Inflammatory macrophage treated with lipopolysaccharide for 1 hour (primary cell): ENCODE results near the gene KRTAP12-1.

Experiments
- DNase-seq, 2 donors: peaks; one replicate each; pipeline ENCODE4 v3.0.0-alpha.2; 2020 to 2022

The KRTAP12-1 gene

DNA sequence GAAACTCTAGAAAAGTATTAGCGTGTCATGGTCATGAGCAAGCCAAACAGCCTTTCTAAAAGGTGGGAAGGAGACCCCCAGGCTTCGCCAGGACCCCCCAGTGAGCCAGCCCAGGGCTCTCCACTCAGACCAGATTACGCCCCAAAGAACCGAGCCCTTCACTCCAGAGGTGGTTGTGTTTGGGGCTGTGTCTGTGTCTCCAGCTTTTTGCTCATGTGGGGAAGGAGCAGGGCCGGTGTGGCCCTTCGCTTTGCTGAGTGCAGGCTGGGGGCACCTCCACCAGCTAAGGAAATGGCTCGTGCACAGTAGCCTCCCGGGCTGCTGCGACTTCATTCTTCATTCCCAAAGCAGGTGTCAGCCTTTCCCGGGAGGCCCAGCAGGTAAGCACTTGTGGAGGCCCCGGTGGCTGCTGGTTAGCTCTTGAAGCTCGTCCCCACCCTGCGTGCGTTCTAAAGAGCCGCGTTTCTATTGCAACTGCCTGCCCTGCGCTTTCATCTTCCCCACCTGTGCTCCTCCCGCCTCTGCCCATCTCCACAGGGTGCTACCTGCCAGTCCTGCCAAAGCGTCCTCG, 28.9 kb upstream of the KRTAP12-1 start:
- no peak for DNase-seq

DNA sequence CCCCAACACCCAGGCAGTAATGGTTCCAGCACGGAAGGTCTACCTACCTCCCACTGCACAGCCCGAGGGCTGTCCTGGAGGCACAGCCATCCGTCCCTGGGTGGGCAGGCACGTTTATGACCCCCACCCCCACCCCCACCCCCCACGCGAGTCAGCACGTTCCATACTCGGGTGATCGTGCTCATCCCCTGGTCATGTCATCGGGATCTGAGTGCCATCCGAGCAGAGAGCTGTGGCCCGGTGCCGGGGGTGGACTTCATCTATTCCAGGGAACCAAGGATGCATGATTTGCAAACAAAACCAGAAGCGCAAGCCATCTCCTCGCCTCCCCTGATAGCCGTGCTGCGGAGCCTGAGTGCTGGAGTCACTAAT, 28.3 kb upstream of the KRTAP12-1 start:
- no peak for DNase-seq

DNA sequence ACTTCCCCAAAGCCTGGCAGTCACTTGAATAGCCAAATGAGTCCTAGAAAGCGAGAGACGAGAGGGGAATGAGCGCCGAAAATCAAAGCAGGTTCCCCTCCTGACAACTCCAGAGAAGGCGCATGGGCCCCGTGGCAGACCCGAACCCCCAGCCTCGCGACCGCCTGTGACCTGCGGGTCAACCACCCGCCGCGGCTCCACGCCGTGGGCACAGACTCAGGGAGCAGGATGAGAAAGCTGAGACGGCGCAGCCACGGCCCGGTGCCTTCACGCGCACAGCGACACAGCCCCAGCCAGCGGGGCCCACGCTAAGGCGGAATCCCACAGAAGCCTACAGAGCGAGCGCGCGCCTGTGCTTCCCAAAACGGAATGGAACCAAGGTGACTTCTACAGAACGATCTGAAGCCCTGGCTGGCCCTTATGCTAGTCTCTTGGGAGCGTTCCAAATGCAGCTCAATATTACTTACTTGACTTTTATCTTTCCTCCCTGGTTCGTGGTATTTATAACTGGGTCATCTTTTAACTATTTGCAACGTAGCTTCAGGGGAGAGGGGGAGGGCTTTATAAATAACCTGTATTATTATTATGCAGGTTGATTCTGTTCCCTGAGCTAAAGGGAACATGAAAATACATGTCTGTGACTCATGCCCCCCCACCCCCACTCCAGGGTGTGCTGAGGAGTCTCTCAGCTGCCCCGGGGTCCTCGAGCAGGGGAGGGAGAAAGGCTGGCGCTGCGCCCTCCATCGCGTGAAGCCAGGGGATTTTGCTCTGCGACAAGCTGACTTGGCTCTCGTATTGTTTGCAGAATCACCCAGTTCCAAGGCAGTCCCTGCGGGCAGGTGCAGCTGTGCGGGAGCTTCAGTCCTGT, 27.7 kb upstream of the KRTAP12-1 start:
- DNase-seq = no peak

DNA sequence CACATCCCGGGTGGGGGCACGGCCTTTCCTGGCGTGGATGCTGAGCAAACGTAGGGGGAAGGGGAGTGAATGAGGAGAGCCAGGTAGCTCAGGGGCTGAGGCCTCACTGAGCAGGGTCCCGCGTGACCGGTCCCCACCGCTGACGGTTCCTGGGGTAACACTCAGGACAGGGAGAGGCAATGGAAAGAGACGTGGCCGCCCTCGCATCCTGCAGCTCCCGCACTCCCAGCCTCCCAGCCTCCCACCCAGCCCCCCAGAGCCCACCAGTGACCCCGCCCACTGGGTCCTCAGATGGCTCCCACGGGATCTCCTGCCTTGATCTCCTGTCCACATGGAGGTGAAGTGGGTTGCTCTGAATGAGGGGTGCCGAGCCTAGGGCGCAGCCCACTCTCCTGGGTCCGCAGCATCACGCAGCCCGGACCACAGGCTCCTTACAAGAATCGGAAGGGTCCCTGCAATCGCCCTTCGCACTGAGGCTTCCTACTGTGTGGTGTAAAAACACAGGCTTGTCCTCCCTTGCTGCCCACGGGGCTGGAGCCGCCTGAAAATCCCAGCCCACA, 27.0 kb upstream of the KRTAP12-1 start:
- peak; percentile 58 to 61 for DNase-seq

DNA sequence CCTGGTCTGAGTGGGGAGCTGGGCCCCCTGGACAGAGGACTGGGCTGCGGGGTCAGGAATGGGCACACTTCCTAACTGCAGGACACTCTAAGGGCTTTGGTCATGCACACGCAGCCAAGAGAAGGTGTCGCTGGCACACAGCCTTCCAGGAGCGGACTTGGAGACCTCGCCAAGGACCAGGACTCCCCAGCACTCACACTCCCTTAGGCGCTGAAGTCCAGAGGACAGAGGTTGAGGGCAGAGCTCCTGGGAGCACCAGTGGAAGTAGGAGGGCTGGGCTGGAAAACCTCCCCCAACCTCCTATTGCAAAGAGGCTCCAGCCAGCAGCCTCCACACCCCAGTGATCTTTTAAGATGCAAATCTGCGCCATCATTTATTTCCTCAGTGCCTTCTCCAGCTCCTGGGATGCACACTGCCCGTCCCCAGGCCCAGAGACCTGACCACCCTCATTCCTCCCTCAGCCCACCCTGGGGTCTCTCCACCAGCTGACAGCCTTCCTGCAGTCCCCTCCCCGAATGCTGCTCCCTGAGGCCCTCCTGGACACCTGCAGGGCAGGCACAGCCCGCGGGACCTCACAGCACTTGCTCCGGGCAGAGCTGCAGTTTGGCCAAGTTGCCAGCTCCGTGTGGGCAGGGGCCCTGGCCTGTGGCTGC, 26.4 kb upstream of the KRTAP12-1 start:
- no peak for DNase-seq

DNA sequence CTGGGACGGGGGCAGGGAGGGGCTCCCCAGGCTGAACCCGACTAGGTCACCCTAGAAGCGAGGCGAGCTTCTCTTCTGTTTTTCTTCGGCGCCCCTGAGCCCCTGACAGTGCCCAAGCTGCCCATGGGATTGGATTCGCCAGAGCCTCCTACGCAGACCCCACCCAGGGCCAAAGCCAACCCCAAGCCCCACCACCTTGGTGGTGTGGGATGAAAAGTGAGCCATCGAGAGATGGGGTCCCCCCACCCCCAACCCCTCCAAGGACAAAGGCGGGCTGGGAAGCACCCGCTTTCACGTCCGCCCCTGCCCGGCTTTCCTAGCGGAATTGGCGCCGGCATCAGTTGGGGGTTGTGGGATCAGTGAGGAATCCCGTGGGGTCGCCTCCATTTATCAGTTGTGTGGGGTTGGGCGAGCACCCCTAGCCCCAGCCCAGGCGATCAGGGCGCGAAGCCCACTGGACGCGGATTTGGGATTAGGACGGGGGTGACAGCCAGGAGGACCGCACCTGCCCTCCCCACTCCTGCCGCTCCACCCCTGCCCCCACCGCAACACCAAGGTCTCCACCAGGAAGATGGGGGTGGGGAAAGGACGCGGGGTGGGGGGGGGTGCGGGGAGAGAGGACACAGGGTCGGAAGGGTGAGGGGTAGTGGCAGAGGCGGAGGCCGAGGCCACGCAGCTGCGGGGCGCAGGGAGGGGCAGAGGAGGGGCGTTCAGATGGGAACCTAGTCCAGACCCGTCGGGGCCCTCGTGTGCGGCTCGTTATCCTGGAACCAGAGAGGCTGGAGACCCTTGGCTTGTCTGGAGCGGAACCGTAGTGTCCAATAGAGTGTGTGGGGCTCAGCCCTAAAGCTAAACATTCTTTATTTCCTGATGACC, 25.0 kb upstream of the KRTAP12-1 start:
- no peak for DNase-seq

DNA sequence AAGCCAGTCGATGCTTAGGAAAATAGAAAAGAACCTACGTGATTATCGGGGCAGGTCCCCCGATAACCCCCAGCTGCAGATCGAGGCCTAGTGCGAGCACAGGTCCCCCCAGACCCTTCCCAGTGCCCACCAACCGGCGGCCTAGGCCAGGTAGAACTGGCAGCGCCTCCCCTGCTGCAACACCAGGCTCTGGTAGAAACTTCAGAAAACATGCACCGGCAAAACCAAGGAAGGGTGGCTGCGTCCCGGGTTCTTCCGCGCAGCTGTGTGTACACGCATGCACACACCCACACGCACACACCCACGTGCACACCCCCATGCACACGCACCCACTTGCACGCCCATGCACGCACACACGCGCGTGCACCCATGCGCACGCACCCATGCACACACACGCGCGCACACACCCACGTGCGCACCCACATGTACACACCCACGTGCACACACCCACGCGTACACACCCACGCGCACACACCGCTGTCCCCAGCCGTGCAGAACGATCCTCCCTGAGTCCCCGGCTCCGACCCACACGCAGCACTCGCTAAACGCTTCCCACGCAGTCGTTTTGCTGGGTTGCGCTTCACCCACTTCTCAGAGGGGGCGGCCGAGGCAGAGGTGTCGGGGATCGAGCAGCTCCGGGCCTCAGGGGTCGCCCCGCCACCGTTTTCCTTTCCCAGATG, 24.2 kb upstream of the KRTAP12-1 start:
- DNase-seq = no peak

DNA sequence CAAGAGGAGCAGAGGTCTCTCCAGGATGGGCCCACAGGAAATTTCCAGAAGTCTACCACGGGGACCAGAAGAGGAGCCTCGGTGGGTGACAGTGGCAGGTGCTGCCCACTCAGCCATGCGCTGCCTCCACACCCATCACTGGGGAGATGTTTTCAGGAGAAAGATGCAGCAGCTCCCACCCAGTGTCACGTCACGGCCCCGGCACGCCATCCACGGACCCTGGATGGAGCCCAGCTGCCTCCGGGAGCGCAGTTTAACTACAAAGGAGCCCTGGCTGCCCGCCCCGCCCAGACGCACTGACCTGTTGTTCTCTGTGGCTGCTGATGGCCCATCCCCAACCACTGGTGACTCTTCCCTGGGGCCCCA, 22.7 kb upstream of the KRTAP12-1 start:
- no peak for DNase-seq

DNA sequence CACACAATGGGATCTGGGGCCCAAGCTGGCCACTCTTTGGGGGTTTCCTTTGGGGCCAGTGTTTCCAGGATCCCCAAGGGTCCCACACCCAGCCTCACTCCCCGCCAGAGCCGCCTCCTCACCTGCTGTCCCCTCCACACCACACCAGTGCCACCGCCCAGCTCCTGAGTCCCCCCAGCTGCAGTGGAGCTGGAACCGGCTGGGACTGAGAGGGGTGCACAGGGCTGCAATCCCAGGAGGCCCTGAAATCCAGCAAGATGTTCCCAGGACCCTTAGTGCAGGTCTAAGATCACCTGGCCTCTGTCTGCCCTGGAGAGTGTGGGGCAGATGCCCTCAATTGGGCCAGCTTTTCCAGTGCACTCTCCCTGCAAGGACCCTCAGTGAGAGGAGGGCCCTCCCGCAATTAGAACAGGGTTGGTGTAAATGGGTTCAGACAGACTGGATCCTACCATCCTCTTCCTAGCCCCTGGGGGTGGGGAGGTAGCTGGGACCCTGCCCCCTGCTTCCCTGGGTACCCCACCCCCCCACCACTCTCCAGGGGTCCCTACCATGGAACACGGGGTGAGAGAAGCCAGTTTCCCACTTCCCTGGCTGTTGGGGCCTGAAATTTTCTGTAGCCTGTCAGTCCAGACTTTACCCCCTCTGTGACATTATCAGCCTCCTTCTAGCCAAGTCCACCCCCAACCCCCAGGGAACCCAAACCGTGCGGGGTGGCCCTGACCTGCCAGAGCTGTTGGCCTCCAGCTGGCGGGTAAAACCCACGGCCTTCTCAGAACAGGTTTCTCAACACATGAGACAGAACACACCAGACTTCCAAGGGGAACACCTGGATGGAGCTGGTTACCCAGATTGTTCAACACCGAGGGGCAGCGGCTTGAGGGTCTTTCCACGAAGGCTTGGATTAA, 22.0 kb upstream of the KRTAP12-1 start:
- no peak for DNase-seq

DNA sequence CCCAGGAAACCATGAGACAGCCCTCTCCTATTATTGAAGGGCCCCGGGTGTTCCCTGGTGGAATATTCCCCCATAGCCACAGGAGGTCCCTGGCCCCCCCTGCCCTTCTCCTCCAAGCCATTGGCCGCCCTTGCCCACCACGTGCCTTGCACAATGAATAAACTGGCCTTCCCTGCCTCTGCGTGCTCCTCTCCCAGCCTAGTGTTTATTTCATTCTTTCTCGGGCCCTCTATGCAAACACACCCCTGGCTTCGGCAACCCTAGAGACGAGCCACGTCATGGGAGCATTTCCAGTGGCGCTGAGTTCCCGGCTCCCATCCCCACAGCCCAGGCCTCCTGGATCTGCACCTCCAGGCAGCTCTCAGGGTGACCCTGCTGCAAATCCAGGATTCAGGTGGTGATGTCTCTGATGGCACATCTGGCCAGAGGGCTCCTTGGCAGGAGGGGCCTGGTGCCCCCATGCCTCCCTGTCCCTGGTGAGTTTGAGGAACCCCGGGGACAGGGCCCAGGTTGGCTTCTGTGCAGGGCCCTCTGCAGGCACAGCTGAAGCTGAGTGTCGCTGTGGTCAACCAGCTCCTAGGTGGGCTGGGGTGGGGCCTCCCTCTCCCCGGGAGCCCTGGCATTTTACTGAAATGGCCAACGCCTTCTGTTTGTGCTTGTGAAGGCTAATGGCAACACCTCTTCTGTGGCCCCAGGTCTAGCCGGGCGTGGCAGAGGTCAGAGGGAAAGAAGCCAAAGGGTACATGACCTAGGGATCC, 21.2 kb upstream of the KRTAP12-1 start:
- DNase-seq = no peak

DNA sequence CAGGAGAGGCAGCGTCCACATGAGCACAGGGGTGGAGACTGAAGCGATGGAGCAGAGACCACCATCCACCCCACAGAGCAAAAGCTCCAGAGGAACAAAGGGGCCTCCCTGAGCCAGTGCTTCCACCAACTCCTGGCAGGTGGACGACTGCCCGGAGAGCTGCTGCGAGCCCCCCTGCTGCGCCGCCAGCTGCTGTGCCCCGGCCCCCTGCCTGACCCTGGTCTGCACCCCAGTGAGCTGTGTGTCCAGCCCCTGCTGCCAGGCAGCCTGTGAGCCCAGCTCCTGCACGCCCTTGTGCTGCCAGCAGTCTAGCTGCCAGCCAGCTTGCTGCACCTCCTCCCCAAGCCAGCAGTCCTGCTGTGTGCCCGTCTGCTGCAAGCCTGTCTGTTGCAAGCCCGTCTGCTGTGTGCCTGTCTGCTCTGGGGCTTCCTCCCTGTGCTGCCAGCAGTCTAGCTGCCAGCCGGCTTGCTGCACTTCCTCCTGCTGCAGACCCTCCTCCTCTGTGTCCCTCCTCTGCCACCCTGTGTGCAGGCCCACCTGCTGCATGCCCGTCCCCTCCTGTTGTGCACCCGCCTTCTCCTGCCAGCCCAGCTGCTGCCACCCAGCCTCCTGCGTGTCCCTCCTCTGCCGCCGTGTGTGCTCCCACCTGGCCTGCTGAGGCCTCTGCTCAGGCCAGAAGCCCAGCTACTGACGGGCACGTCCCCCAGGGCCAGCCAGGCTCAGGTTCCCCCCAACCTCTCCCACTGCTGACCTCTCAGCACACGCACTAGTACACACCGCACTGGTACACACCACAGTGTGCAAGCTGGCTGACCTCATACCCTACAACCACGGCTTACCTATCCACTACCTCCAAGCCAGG, 20.4 kb upstream of the KRTAP12-1 start:
- DNase-seq = no peak

DNA sequence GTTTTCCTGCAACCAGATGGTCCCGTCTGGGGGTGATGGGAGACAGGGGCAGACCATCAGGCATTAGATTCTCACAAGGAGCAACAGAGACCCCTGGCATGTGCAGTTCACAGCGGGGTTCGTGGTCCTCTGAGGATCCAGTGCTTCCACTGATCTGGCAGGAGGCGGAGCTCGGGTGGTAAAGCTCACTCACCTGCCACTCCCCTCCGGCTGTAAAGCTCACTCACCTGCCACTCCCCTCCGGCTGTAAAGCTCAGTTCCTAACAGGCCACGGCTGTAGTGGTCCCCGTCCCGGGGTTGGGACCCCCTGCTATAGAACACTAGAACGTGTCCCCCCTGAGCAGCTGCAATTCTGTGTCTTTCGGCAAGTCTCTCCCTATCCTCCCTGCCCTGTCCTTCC, 19.6 kb upstream of the KRTAP12-1 start:
- no peak for DNase-seq

DNA sequence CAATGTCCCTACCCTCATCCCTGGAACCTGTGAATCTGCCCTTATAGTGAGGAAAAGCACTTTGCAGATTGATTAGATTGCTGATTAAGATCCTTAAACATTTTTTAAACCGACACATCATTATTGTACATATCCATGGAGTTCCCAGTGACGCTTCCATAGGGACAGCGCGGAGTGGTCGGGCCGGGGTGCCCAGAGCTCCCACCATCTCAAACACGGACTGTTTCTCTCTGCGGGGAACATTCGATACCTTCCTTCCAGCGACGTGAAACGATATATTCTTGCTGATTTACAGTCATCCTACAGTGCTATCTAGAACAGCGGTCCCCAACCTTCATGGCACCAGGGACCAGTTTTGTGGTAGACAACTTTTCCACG, 19.0 kb upstream of the KRTAP12-1 start:
- DNase-seq = no peak

DNA sequence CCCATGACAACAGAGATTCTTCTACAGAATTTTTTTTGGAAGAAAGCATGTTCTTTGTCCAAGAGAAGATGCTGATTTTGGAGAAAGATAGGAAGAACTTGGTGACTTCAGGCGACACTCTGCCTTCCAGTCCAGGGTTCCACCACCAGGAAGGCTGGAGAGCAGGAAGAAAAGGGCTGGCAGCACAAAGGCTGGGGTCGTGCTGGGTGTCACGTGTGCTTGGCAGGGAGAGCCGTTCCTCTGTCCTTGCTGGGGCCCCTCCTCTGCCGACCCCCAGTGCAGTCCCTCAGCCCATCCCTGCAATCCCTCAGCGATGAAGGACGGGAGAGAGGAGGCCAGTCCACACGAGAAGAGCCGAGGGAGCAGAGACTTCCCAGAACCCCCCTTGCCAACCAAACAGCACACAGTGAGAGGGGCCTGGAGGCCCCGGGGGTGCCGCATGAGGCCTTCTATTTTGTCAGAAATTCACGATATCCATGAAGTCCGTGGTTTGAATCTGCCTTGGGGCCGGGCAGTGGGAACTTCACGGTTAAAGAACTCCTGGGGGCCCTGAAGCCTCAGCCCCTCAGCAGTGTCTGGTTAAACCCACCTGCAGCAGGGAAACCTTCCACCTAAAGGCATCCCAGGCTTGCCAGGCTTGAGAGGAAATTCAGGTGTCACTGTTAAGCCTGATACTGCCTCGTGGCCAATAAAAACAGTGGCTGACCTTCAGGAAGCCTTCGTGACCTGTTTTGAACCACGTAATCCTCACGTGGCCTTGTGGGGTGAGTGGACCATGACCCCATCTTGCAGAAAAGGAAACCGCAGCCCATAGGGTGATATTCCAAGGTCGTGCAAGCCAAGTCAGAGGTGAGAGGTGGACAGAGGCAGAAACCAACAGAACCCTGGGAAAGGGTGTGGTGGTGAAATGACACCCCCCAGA, 18.4 kb upstream of the KRTAP12-1 start:
- DNase-seq = no peak

DNA sequence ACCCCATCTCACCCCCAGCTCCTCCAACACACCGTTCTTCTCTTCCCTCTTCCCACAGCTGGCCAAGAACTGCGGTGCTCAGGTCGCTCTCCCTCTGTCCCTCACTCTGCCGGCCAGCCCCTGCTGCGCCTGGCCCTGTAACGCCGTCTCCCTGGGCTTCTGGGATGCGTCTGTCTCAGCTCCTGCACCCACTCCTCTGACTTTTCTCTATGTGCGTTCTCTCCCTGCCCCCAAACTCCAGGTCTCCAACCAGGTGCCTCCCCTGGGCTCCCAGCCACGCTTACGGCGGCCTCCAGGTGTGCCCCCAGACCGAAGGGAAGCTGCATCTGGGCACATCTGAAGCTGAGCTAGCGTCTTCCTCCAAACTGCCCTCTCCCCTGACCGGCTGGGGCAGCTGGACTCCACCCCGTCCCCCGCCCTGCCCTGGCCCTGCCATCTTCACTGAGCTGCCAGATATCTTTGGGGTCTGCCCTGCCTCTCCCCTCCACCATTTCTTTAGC, 17.6 kb upstream of the KRTAP12-1 start:
- DNase-seq = no peak

DNA sequence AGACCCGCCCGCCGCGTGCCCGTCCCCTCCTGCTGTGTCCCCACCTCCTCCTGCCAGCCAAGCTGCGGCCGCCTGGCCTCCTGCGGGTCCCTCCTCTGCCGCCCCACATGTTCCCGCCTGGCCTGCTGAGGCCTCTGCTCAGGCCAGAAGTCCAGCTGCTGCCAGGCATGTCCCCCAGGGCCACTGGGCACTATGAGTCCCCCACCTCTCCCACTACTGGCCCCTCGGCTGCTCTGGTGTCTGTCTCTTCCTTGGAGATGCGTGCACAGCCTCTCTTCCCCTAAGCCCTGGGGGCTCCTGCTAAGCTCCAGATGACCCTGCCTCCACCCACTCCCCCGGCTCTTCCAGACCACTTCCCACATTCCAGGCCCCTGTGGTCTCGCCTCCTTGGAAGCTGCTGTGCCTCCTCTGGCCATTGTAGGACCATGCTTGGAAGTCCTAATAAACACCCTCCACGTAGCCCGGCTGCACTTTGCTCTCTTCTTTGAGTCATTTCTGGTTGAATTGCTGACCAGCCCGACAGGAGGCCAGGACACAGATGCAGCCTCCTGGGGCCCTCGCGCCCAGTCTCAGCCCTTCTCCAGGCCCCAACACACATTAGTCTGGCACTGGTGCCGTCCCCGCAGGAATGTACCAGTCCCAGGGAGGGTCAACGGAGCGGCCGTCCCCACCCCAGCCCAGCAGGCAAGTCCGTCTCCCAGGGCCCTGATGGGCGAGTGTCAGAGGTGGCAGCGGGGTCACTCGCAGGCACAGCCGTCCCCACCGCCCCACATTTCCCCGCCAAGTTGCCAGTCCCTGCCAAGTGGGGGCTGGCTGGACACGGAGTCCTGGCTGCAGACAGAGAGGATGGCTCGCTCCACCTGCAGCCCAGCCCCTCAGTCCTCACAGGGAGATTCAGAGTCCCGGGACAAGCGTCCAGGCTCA, 16.1 kb upstream of the KRTAP12-1 start:
- no peak for DNase-seq
